ENCODE data around the gene PRG2. TPM values are rescaled to one million over a fixed set of nuclear protein-coding genes. Genes with fewer than 3 reads are reported as not detected.

Gene PRG2
- total RNA-seq, 1 experiment from 2014 or later, result 0.57 TPM

DNA sequence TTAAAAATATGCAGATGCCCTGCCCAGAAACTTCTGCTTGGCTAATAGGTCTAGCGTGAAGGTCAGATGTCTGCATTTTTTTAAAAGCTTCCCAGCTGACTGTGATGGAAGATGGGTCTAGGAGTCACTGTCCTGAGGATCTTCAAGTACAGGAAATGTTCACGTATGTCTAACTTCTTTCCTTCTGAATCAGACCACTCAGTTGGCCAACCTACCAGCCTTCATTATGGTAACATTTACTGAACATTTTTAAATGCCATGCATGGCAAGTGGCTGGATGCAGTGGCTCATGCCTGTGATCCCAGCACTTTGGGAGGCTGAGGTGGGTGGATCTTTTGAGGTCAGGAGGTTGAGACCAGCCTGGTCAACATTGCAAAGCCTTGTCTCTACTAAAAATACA, 1.1 kb upstream of the PRG2 start (continued):
- TF ChIP-seq, protein P1, sequence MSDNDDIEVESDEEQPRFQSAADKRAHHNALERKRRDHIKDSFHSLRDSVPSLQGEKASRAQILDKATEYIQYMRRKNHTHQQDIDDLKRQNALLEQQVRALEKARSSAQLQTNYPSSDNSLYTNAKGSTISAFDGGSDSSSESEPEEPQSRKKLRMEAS (CRISPR knock-in tag; IDR thresholded peaks at IDR 0.05), result no peak
- TF ChIP-seq EMX1 (CRISPR knock-in tag; IDR thresholded peaks at IDR 0.05) (no peak), ZNF138 (CRISPR knock-in tag; conservative IDR thresholded peaks at IDR 0.05) (no peak), OVOL2 (CRISPR knock-in tag; IDR thresholded peaks at IDR 0.05; ENCODE audit: borderline replicate concordance) (no peak)
- TF ChIP-seq, protein P2, sequence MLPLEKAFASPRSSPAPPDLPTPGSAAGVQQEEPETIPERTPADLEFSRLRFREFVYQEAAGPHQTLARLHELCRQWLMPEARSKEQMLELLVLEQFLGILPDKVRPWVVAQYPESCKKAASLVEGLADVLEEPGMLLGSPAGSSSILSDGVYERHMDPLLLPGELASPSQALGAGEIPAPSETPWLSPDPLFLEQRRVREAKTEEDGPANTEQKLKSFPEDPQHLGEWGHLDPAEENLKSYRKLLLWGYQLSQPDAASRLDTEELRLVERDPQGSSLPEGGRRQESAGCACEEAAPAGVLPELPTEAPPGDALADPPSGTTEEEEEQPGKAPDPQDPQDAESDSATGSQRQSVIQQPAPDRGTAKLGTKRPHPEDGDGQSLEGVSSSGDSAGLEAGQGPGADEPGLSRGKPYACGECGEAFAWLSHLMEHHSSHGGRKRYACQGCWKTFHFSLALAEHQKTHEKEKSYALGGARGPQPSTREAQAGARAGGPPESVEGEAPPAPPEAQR (CRISPR knock-in tag; IDR thresholded peaks at IDR 0.05), result no peak

DNA sequence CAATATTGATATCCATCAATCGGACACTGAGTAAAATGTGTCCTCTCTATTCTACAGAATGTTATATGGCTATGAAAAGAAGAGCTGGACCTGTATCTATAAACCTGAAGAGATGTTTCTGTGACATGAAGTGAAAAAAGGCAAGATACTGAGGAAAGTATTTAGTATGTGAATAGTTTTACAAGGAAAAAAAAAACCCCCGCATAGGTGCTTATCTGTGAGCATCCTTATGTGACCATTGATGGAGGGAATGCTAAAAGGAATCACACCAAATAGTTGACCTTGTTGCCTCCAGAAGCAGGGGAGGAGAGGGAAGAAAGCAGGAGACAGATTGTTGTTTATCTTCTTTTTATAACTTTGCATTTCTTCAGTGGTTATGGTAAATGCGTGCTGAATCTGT, 661 bp upstream of the PRG2 start:
- no peak for ATAC-seq
- Mint-ChIP-seq H3K4me1 (no peaks in the 10 kb centered on the region), H3K36me3 (no peaks in the 10 kb centered on the region), H3K9me3 (no peaks in the 10 kb centered on the region), H3K27ac (no peak overlapping the region), H3K27me3 (ENCODE audit: low read depth) (peaks cover 24% of the 10 kb centered on the region), H3K4me3 (no peak overlapping the region)
- ChIA-PET CTCF (no interaction called here), POLR2A (no interaction called here)
- TF ChIP-seq, protein P3, sequence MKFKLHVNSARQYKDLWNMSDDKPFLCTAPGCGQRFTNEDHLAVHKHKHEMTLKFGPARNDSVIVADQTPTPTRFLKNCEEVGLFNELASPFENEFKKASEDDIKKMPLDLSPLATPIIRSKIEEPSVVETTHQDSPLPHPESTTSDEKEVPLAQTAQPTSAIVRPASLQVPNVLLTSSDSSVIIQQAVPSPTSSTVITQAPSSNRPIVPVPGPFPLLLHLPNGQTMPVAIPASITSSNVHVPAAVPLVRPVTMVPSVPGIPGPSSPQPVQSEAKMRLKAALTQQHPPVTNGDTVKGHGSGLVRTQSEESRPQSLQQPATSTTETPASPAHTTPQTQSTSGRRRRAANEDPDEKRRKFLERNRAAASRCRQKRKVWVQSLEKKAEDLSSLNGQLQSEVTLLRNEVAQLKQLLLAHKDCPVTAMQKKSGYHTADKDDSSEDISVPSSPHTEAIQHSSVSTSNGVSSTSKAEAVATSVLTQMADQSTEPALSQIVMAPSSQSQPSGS (CRISPR knock-in tag; IDR thresholded peaks at IDR 0.05; ENCODE audit: borderline replicate concordance, low read depth), result no peak
- TF ChIP-seq SP1 (CRISPR knock-in tag; conservative IDR thresholded peaks at IDR 0.05), result no peak
- TF ChIP-seq ZBTB21 (CRISPR knock-in tag; IDR thresholded peaks at IDR 0.05; ENCODE audit: borderline replicate concordance), result no peak
- TF ChIP-seq IRF2 (CRISPR knock-in tag; IDR thresholded peaks at IDR 0.05; ENCODE audit: borderline replicate concordance, low read depth), result no peak
- TF ChIP-seq, protein P4, sequence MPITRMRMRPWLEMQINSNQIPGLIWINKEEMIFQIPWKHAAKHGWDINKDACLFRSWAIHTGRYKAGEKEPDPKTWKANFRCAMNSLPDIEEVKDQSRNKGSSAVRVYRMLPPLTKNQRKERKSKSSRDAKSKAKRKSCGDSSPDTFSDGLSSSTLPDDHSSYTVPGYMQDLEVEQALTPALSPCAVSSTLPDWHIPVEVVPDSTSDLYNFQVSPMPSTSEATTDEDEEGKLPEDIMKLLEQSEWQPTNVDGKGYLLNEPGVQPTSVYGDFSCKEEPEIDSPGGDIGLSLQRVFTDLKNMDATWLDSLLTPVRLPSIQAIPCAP (CRISPR knock-in tag; IDR thresholded peaks at IDR 0.05), result no peak
- TF ChIP-seq MXD4 (CRISPR knock-in tag; IDR thresholded peaks at IDR 0.05; ENCODE audit: borderline replicate concordance), result no peak
- TF ChIP-seq HMGA2 (CRISPR knock-in tag; IDR thresholded peaks at IDR 0.05), result no peak
- TF ChIP-seq TEAD1 (CRISPR knock-in tag; IDR thresholded peaks at IDR 0.05), result no peak
- TF ChIP-seq, protein P5, sequence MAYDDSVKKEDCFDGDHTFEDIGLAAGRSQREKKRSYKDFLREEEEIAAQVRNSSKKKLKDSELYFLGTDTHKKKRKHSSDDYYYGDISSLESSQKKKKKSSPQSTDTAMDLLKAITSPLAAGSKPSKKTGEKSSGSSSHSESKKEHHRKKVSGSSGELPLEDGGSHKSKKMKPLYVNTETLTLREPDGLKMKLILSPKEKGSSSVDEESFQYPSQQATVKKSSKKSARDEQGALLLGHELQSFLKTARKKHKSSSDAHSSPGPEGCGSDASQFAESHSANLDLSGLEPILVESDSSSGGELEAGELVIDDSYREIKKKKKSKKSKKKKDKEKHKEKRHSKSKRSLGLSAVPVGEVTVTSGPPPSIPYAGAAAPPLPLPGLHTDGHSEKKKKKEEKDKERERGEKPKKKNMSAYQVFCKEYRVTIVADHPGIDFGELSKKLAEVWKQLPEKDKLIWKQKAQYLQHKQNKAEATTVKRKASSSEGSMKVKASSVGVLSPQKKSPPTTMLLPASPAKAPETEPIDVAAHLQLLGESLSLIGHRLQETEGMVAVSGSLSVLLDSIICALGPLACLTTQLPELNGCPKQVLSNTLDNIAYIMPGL (CRISPR knock-in tag; IDR thresholded peaks at IDR 0.05), result no peak
- no peak for TF ChIP-seq NFYB (CRISPR knock-in tag; conservative IDR thresholded peaks at IDR 0.05; ENCODE audit: low read depth)
- TF ChIP-seq GTF2I (CRISPR knock-in tag; conservative IDR thresholded peaks at IDR 0.05), result no peak
- no peak for TF ChIP-seq ZNF416 (CRISPR knock-in tag; IDR thresholded peaks at IDR 0.05)
- DNase-seq (ENCODE audit: low spot score), result no peak

DNA sequence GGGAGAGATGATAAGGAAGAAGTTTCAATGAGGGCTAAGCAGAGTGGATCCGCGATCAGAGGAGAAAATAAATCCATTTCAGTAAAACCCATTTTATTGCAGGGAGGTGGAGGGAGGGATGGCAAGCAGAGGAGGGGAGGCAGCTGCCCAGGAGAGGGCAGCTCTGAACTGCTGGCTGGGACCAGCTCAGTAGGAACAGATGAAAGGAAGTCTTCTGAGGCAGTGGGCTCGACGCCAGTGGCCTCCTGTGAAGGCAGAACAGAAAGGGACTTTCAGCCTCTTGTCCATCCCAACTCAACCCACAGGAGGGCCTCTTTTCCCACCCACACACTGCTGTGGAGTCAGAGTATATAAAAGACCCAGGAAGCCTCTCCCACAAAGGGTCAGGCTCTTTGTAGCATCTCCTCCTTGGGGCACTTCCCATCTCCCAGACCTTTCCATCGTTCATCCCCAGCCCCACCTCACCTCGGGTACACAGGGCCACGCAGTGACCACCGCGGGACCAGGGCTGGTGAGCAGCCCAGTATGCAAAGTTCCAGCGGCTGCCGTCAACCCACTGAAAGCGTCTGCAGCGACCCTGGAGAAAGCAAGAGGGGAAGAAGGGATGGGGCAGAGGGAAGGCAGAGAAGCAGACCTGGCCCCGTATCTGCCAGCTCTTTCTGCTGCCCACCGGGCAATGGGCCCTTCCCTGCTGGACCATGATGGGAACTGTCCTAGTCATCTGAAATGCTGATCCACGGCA, 3.0 kb downstream of the PRG2 start:
- Mint-ChIP-seq H3K4me3 (no peak overlapping the region), H3K9me3 (no peaks in the 10 kb centered on the region), H3K4me1 (no peaks in the 10 kb centered on the region), H3K27me3 (ENCODE audit: low read depth) (peaks cover 21% of the 10 kb centered on the region), H3K27ac (no peak overlapping the region), H3K36me3 (no peaks in the 10 kb centered on the region)
- POLR2A ChIA-PET, result no interaction called here
- no peak for DNase-seq (ENCODE audit: low spot score)
- no peak for ATAC-seq
- CTCF ChIA-PET, result interaction anchor here (0.5 to 1.3 kb wide), 4 partner anchors 38 to 651 kb away, joined by 3 to 4 read pairs (median 4); no protein-coding TSS in a partner anchor
- TF ChIP-seq, protein P6, sequence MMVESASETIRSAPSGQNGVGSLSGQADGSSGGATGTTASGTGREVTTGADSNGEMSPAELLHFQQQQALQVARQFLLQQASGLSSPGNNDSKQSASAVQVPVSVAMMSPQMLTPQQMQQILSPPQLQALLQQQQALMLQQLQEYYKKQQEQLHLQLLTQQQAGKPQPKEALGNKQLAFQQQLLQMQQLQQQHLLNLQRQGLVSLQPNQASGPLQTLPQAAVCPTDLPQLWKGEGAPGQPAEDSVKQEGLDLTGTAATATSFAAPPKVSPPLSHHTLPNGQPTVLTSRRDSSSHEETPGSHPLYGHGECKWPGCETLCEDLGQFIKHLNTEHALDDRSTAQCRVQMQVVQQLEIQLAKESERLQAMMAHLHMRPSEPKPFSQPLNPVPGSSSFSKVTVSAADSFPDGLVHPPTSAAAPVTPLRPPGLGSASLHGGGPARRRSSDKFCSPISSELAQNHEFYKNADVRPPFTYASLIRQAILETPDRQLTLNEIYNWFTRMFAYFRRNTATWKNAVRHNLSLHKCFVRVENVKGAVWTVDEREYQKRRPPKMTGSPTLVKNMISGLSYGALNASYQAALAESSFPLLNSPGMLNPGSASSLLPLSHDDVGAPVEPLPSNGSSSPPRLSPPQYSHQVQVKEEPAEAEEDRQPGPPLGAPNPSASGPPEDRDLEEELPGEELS (CRISPR knock-in tag; IDR thresholded peaks at IDR 0.05), result no peak
- TF ChIP-seq ZNF138 (CRISPR knock-in tag; conservative IDR thresholded peaks at IDR 0.05) (no peak), ZNF317 (CRISPR knock-in tag; IDR thresholded peaks at IDR 0.05; ENCODE audit: borderline replicate concordance, low read depth) (no peak)
- TF ChIP-seq, protein P7, sequence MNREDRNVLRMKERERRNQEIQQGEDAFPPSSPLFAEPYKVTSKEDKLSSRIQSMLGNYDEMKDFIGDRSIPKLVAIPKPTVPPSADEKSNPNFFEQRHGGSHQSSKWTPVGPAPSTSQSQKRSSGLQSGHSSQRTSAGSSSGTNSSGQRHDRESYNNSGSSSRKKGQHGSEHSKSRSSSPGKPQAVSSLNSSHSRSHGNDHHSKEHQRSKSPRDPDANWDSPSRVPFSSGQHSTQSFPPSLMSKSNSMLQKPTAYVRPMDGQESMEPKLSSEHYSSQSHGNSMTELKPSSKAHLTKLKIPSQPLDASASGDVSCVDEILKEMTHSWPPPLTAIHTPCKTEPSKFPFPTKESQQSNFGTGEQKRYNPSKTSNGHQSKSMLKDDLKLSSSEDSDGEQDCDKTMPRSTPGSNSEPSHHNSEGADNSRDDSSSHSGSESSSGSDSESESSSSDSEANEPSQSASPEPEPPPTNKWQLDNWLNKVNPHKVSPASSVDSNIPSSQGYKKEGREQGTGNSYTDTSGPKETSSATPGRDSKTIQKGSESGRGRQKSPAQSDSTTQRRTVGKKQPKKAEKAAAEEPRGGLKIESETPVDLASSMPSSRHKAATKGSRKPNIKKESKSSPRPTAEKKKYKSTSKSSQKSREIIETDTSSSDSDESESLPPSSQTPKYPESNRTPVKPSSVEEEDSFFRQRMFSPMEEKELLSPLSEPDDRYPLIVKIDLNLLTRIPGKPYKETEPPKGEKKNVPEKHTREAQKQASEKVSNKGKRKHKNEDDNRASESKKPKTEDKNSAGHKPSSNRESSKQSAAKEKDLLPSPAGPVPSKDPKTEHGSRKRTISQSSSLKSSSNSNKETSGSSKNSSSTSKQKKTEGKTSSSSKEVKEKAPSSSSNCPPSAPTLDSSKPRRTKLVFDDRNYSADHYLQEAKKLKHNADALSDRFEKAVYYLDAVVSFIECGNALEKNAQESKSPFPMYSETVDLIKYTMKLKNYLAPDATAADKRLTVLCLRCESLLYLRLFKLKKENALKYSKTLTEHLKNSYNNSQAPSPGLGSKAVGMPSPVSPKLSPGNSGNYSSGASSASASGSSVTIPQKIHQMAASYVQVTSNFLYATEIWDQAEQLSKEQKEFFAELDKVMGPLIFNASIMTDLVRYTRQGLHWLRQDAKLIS (CRISPR knock-in tag; IDR thresholded peaks at IDR 0.05; ENCODE audit: borderline replicate concordance), result no peak

Measured in WTC11 (cell line).